HG02852 (cell line): ENCODE data around the gene PRG2.

Experiments used
- ATAC-seq: cut with Tn5 transposase; IDR thresholded peaks from one replicate; pipeline ENCODE4 v1.9.1; 2021; ENCODE audit warnings: mild to moderate bottlenecking, moderate library complexity; ENCODE audit not compliant: unreplicated experiment

The PRG2 gene

DNA sequence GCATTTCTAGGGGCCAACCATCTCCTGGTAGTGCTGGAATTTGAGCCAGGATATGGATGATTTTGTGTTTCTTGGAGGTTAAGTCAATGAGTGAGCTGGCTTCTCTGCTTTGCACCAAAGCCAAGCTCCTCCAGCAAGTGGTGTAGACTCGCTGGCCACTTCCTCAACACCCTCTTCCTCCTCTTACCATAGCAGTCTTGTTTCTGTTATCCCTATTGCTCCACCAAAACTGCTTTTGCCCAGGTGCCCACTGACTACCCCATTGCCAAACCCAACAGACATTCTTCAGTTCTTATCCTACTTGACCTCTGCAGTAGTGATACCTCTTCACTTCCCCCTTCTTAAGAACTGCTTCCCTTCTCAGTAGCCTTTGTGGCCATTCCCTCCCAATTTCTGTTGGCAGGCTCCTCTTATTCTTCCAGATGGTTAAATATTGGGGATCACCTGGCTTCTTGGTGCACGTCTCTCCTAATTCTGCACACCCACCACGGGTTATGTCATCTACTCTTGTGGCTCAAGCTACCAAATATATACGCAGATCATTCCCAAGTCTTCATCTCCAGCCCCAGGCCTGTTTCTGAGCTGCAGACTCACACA lies 7.0 kb upstream of the PRG2 start:
- no peak for ATAC-seq

DNA sequence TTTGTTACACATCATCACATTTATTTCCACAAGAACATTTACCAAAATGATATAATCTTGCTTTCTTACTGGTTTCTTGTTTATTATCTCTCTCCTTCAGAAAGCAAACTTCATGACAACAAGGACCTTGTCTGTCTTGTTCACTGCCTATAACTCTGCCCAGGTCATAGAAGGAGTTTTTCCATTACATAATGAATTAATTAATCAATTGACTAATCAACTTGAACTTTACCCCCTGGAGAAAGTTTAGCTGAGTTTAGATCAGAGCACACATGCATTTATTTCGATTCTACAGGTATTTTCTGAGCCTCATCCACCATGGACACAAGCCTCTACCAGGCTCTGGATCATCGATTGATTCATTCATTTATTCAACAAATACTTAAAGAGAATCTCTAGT lies 6.3 kb upstream of the PRG2 start:
- ATAC-seq: no peak

DNA sequence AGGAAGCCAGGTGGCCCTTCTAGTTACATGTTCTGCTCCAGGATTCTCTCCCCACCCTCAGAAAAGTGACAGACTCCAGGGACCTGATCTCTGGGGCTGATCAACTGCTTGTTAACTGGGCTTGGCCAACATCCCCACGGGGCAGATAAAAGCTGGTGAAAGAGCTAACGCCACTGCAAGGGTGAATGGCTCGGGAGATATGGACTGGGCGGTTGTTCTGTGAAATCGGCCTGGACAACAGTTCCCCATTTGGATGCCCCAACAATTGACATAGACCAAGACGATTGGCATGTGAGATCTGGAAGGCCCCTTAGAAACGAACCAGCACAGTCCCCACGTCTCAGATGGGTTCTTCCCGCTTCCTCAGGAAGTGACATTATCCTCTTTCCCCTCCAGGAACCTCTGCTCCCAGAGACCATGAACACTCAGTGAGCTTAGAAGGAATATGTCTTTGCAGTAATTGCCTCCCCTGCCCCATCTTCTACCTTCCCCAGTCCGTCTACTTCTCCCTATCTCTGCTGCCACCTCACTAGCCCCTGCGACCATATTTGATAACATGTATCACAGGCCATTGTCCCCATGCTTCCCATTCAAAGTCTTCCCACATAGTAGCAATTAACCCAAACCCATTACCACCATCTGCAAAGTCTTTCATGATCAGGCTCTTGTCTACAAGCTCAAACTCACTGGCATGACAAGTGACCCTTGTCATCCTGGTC lies 5.6 kb upstream of the PRG2 start:
- ATAC-seq: no peak

DNA sequence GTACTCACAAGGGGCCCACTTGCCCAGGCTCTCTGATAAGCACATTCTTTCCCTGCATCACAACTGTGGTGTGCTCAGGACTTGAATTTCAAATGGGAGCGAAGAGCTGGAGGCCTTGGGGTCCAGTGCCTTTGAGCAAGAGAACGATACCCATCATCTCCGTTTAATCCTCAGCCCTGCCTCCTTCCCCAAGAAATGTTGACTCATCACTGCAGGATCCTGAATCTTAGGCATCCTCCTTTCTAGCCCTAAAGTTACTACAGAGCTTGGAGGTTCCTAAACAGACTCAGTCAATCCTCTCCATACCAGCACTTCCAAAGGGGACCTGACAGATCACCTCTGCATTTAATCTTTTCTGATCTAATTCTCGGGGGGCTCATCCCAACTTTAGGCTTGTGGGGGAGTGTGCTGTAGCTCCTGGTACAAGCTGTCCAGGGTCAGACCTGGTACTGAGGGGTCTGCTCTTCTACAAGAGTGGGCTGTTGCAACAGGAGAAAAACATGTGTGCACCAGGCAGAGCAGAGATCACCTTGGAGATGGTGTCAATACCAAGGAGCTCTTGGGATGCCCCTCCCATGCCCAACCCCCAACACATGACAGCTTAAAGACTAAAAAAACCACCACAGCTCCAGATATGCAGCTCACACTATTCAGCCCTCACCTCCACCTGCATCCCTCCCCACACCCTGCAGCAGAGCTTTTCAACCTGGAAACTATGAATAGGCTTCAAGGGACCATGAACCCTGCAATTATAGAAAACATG lies 3.9 kb upstream of the PRG2 start:
- ATAC-seq: no peak

DNA sequence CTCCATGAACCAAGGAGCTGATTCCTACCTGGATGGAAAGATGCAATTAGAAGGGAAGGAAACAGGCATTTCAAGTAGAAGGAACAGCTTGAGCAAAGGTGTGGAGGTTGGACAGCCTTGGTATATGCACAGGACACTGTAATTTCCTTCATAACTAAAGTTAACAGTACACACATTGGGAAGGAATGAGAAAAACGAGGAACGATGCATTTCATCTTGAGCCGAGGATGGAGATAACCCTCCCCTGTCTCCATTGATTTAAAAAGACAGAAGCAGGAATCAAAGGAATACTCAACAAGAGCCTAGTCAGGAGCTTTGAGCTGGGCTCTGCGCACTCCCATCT lies 2.3 kb upstream of the PRG2 start:
- no peak for ATAC-seq

DNA sequence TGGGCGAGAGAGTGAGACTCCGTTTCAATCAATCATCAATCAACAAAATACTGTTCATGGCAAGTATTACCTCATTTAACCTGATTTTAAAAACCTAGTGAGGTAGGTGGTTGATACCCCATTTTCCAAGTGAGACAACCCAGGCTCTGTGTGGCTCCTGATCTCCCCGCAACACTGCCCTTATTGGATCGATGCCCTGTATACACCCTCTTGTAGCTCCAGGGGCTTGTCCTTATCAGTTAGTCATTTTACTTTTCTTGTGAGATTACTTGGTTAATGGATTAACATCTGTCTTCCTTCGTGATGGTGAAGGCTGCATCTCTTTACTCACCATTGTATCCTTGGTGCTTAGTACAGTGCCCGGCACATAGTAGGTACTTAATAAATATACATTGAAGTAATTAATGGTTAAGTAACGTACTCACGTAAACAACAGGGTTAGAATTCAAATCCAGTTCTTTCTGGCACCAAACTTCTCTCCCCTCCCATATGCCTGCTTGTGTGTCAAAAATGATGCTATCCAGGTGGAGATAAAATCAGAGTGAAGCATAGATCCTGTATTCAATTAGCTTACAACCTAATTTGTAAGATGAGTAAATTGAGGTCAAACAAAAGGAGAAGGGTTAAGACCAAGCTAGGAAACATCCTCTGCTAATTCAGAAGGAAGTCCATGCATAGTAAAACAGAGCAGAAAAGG lies 1.8 kb upstream of the PRG2 start:
- ATAC-seq: no peak

DNA sequence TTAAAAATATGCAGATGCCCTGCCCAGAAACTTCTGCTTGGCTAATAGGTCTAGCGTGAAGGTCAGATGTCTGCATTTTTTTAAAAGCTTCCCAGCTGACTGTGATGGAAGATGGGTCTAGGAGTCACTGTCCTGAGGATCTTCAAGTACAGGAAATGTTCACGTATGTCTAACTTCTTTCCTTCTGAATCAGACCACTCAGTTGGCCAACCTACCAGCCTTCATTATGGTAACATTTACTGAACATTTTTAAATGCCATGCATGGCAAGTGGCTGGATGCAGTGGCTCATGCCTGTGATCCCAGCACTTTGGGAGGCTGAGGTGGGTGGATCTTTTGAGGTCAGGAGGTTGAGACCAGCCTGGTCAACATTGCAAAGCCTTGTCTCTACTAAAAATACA lies 1.1 kb upstream of the PRG2 start:
- no peak for ATAC-seq

DNA sequence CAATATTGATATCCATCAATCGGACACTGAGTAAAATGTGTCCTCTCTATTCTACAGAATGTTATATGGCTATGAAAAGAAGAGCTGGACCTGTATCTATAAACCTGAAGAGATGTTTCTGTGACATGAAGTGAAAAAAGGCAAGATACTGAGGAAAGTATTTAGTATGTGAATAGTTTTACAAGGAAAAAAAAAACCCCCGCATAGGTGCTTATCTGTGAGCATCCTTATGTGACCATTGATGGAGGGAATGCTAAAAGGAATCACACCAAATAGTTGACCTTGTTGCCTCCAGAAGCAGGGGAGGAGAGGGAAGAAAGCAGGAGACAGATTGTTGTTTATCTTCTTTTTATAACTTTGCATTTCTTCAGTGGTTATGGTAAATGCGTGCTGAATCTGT lies 661 bp upstream of the PRG2 start:
- no peak for ATAC-seq

DNA sequence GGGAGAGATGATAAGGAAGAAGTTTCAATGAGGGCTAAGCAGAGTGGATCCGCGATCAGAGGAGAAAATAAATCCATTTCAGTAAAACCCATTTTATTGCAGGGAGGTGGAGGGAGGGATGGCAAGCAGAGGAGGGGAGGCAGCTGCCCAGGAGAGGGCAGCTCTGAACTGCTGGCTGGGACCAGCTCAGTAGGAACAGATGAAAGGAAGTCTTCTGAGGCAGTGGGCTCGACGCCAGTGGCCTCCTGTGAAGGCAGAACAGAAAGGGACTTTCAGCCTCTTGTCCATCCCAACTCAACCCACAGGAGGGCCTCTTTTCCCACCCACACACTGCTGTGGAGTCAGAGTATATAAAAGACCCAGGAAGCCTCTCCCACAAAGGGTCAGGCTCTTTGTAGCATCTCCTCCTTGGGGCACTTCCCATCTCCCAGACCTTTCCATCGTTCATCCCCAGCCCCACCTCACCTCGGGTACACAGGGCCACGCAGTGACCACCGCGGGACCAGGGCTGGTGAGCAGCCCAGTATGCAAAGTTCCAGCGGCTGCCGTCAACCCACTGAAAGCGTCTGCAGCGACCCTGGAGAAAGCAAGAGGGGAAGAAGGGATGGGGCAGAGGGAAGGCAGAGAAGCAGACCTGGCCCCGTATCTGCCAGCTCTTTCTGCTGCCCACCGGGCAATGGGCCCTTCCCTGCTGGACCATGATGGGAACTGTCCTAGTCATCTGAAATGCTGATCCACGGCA lies 3.0 kb downstream of the PRG2 start:
- no peak for ATAC-seq

DNA sequence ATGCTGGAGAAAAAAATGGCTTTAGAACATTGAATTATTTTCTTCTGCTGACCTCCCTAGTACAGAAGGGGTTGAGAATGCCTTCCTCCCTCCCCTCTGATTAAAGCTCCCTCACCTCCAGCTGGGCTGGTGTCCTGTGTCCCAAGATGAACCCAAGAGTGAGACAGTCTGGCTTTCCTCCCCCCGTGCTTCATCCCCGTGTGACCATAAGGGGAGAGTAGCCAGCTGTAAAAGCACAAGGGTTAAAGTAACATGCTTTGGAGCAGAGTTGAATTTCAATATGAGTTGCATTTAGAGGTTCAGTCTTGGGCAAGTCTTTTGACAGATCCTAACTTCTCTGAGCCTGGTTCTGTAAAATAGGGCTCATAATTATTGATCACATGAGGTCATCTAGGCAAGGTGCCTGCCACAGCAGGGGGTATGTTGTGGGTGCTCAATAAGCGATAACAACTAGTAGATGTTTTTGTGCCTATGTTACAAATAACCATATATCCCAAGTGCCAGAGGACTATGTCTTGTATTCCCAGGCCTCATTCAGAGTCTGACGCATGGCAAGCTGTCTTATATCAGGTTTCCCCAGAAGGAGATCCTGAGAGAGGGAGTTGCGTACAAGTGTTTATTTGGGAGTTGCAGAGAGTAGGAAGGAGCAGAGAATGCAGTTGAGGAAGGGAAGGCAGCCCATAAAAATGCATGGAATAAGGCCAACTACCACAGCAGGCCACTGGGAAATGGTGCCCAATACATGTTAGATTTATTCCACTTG lies 4.1 kb downstream of the PRG2 start:
- ATAC-seq: no peak

DNA sequence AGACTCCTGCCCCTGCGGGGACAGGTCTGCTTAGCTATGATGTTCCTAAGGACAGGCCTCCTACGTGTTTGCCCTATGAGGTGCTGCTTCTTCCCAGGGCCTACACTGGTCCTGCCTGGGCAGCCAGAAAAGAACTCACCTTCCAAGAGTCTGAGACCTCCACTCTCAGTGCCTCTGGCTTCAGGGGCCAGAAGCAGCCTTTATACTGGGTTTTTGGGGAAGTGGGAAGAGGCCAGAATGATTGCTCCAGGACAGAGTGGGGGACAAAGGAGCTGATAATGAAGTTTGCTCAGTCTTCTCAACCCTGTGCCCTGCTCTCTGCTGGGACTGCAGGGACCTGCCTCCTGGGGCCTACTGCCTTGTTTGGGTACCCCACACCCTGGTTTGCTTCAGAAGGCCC lies 9.5 kb downstream of the PRG2 start, which contains the start of gene PRG3:
Gene PRG3, minus strand, starts transcription at position 176 of the 400 bp plus-strand sequence. CDS start 442 bp downstream, outside the sequence.
- no peak for ATAC-seq

DNA sequence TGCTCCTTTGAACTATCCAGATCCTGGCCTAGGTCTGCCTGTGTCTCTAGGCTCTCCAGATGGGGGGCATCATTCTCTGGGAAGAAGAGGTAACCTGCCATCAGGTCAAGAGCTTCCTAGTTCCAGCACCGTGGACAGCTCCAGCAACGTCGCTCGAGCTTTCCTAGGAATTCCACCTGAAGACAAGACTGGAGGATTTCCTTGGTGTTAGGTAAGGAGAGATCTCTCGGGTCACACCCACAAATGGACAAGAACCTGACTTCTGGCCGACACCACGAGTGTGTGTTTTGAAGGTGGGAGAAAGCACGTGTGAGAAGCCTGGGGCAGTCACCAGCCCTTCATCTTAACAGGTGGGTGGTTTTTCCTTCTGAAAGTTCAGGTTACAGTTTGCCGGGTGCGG lies 10.7 kb downstream of the PRG2 start:
- no peak for ATAC-seq

DNA sequence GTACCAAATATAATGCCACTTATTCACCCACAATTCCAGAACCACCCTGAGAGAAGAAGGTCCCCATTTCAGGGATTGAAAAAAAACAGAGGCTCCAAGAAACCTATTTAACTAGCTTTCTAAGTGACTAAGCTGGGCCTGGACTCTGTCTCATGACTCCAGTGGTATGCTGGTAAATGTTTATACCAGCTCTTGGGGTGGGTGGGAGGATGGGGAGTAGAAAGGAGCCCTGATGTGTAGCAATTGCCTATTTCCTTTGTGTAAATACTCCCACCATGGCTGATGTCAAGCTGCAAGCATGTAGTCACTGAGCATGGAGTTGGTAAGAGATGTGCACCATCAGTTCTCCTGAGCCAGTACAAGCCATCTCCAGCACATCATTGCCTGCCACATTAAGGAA lies 12.3 kb downstream of the PRG2 start:
- ATAC-seq: no peak

DNA sequence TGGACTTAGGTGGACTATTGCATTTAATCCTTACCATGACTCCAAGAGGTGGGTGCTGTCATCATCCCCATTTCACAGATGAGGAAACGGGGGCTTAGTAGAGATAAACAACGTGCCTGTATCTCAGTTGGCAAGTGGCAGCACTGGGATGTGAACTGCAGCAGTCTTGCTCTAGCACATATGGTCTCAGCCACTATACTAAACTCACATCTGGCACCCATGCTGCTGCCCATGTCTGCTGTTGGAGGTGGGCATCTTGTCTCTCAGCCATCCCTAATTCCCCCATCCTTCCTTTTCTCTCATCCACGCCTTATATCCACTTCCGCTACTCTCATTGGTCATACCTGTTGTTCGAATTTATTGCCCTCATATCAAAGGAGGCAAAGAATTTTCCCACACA lies 13.3 kb downstream of the PRG2 start:
- no peak for ATAC-seq

DNA sequence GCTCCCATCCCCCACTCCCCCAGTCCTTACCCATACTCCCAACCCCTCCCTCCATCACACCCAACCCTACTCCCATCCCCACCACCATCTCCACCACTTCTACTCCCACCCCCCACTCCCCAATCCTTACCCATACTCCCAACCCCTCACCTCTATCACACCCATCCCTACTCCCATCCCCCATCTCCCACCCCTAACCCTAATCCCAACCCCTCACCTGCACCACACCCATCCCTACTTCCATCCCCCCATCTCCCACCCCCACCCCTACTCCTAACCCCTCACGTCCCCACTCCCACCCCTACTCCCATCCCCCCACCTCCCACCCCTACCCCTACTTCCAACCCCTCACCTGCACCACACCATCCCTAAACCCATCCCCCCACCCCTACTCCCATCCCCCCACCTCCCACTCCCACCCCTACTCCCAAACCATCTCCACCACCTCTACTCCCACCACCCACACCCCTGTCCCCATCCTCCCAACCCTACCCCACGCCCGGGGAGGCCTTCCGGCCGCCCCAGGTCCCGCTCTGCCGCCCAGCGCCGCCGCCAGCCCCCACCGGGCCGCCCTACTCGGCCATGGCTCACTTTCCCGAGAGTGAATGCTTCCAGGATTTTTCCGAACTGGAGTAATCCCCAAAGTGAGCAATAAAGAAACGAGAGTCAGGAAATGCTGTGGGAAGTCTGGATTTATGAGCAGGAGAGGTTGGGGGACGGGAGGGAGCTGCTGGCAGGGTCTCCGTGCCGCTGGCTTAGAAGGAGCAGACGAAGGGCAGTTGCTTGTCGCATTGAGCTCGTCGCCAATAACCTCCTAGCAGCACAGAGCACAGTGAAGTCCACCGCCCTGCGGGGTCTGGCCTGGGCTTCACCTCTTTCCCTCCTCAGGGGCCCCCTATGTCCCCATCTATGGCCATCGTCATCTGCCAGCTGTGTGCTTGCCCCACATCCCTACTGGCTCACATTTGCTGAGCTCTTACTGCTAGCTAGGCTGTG lies 14.1 kb downstream of the PRG2 start:
- ATAC-seq: no peak

DNA sequence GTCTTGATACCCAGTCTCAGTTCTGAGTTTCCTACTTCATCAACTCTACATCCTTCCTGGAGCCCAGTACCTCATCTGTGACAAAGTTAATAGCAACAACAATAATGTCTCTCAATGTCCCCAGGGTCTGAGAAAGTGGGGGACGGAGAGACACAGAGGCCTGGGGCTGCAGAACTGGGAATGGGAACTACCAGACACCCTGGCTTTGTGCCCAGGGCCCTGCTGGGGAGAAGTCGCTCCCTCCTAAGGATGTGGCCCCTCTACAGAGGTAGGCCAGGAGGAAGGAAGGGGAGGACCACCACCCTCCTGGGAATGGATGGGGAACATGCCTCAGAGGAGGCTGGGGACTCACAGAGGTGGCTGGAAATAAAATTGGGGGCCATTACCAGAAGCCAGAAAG lies 15.0 kb downstream of the PRG2 start:
- no peak for ATAC-seq

DNA sequence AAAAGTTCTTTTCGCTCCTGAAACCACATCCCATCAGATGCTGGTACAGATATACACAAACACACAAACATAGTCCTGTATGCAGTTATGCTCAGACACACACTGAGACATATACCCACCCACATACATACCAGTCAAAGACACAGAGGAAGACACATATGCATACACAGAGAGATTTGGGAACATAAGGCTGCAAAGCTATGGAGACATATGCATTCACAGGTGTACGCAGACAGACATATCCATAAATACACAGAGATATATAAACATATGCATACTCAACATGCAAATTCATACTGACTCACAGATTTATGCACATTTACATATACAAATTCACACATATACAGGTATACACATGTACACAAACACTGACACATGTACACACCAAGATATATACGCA lies 15.5 kb downstream of the PRG2 start:
- ATAC-seq: no peak

DNA sequence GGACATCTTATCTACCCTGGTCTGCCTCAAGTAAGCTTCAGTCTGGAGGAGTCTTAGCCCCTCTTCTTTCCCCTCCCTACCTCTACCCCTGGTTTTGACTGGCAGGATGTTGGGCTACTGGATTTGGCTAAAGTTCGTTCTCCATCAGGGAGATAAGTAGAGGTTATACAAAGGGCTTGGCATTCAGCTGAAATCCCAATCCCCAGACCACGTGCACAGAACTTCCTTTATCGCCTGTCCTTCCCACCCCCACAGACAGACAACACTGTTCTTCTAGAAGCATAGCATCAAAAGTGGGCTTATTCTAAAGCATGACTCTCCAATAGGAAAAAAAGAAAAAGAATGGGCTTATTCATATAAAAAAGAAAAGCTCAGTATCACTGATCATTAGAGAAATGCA lies 17.3 kb downstream of the PRG2 start:
- no peak for ATAC-seq

DNA sequence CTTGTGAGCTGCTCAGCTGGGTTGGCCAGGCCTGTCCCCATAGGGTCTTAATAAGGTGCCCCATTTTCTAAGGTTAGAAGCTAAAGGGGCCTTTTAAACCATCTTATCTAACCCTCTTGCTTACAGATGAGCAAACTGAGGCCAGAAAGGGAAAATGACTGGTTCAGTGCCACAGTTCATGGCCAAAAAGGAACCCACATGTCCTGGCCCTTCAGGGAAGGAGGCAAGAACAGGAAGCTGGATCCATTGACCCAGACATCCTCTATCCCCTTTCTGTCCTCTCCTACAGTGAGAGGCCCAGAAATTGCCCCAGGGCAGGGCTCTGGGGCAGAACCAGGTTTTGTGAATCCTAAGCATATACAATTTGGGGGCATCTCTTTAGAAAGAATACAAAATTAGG lies 19.5 kb downstream of the PRG2 start:
- no peak for ATAC-seq
